OCI-M2 (cell line): ENCODE results near the gene KIAA1614.

ENCODE experiments used
- DNase-seq: peaks from one replicate; lab custom pipeline; 2025; ENCODE audit not compliant: unreplicated experiment; lab: John Stamatoyannopoulos, UW

Gene KIAA1614

GRCh38 chr1:180981596-180982387 lies 69.1 kb downstream of the KIAA1614 start:
- no peak for DNase-seq

- DNase-seq, result no peak
Measured at GRCh38 chr1:180982422-180982821, 69.7 kb downstream of the KIAA1614 start.

GRCh38 chr1:180988253-180988752 lies 75.6 kb downstream of the KIAA1614 start:
- DNase-seq, result no peak

DNA sequence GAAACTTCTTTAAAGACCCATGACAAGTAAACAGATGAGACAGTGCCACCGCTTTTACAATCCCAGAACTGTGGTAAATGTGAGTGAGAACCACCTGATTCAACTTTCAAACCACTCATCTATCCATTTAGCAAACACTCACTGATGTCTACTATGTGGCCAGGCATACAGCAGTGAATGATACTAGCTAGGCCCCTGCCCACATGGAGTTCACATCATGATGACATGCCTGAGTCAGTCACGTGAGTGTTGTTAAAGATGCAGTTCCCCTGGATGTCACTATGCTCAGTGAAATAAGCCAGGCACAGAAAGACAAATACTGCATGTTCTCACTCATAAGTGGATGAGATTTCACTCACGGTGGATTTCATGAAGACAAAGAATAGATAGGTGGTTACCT lies 81.6 kb downstream of the KIAA1614 start:
- DNase-seq, result no peak

- DNase-seq, result no peak
Measured at GRCh38 chr1:180997843-180998504, 85.3 kb downstream of the KIAA1614 start.
